ENCODE data around the gene CBFA2T3.
A peak's percentile ranks its signal among the peaks of the same experiment; 100 is the strongest.

Gene CBFA2T3

GRCh38 chr16:88936556-88937205 is 40.3 kb downstream of the CBFA2T3 start:
- peak; percentile 40 for DNase-seq

GRCh38 chr16:88936008-88936555 is 40.9 kb downstream of the CBFA2T3 start:
- no peak for DNase-seq

- no peak for DNase-seq
These were observed 42.8 kb downstream of the CBFA2T3 start for GRCh38 chr16:88934066-88934667.

- DNase-seq: no peak
These were observed 44.1 kb downstream of the CBFA2T3 start for GRCh38 chr16:88932929-88933328.

- no peak for DNase-seq
These were observed 45.1 kb downstream of the CBFA2T3 start for GRCh38 chr16:88931936-88932335.

GRCh38 chr16:88931373-88931900 is 45.6 kb downstream of the CBFA2T3 start:
- DNase-seq: no peak

GRCh38 chr16:88930716-88931115 is 46.3 kb downstream of the CBFA2T3 start:
- no peak for DNase-seq

GRCh38 chr16:88929091-88929445 is 47.9 kb downstream of the CBFA2T3 start:
- DNase-seq: peak; percentile 23

- no peak for DNase-seq
These were observed 48.5 kb downstream of the CBFA2T3 start for GRCh38 chr16:88928405-88929090.

- no peak for DNase-seq
These were observed 49.3 kb downstream of the CBFA2T3 start for GRCh38 chr16:88927661-88928060.

GRCh38 chr16:88927010-88927409 is 50.0 kb downstream of the CBFA2T3 start:
- no peak for DNase-seq

GRCh38 chr16:88926374-88926990 is 50.5 kb downstream of the CBFA2T3 start:
- no peak for DNase-seq

- DNase-seq: no peak
These were observed 51.5 kb downstream of the CBFA2T3 start for GRCh38 chr16:88925540-88925887.

GRCh38 chr16:88924834-88925539 is 52.0 kb downstream of the CBFA2T3 start:
- peak; percentile 95 for DNase-seq

- DNase-seq: no peak
These were observed 52.8 kb downstream of the CBFA2T3 start for GRCh38 chr16:88923926-88924833.

- DNase-seq: no peak
These were observed 53.6 kb downstream of the CBFA2T3 start for GRCh38 chr16:88923450-88923849.

- DNase-seq: no peak
These were observed 54.1 kb downstream of the CBFA2T3 start for GRCh38 chr16:88922826-88923410.

GRCh38 chr16:88922114-88922825 is 54.7 kb downstream of the CBFA2T3 start:
- peak; percentile 41 for DNase-seq

- DNase-seq: no peak
These were observed 55.4 kb downstream of the CBFA2T3 start for GRCh38 chr16:88921591-88921990.

All from DMS 273 treated with DMSO at 0.1 percent for 48 hours (cell line).